GM12878 (cell line): ENCODE measurements around the gene CCDC200. TPM values are rescaled to one million over a fixed set of nuclear protein-coding genes. Genes with fewer than 3 reads are reported as not detected.

Experiments used
- ATAC-seq: fragments of 200-7000 bp; cut with Tn5 transposase; 3 replicates; pipeline ENCODE4 v1.9.1; 2020; ENCODE audit warnings: mild to moderate bottlenecking, moderate library complexity
- BruUV-seq: library from RNA; stranded (reverse); fragments of 400-500 nt; replicated peaks from 2 replicates; lab custom pipeline; 2021; lab: Mats Ljungman, UMichigan
- CTCF ChIA-PET: fragments of 300-600 bp; sonication (Branson Sonifier 250); formaldehyde crosslinking; extraction: SDS; loops from one replicate; lab custom pipeline; 2021; ENCODE audit warnings: inconsistent platforms; lab: Yijun Ruan, JAX
- POLR2A ChIA-PET: fragments of 350-600 bp; formaldehyde crosslinking; extraction: SDS; loops from one replicate; lab custom pipeline; 2021; ENCODE audit warnings: inconsistent platforms; lab: Charles Lee
- RAD21 ChIA-PET: fragments of 300-600 bp; sonication (Branson Sonifier 250); formaldehyde crosslinking; loops from one replicate; lab custom pipeline; 2023; ENCODE audit warnings: antibody characterized with exemption; ENCODE audit not compliant: unreplicated experiment; lab: Charles Lee
- SMC1A ChIA-PET: fragments of 300-600 bp; sonication (Branson Sonifier 250); formaldehyde crosslinking; loops from one replicate; lab custom pipeline; 2023; ENCODE audit not compliant: unreplicated experiment, uncharacterized antibody; lab: Charles Lee
- DNase-seq: peaks from one replicate; pipeline ENCODE4 v3.0.0-alpha.2; 2011; ENCODE audit warnings: low read depth, low spot score
- FAIRE-seq: peaks from 3 replicates; lab custom pipeline; 2011; peaks lifted over from hg19 to GRCh38; lab: Jason Lieb, UNC
- H2AFZ ChIP-seq: 2 replicates; pipeline ENCODE4 v1.6.0; 2011; ENCODE audit warnings: low read depth, low read length, control low read depth; ENCODE audit not compliant: control insufficient read depth
- H3K27ac ChIP-seq: 2 replicates; pipeline ENCODE4 v1.5.1; 2011; ENCODE audit warnings: control low read depth; ENCODE audit not compliant: control insufficient read depth, insufficient read depth
- H3K27me3 ChIP-seq, 2 experiments: replicated peaks in 1 of 2; 2 replicates each; pipeline versions ENCODE4 v1.6.0 to v1.6.1; 2011; ENCODE audit warnings: low read length in 1 of 2; ENCODE audit not compliant: control insufficient read depth in 2 of 2, insufficient read depth in 2 of 2
- H3K36me3 ChIP-seq, 2 experiments: 2 replicates each; pipeline ENCODE4 v1.5.1; 2011; ENCODE audit warnings: low read length in 1 of 2; ENCODE audit not compliant: control insufficient read depth in 2 of 2, insufficient read depth in 2 of 2
- H3K4me1 ChIP-seq: 2 replicates; pipeline ENCODE4 v1.6.1; 2011; ENCODE audit warnings: mild to moderate bottlenecking, low read length, moderate library complexity, mixed read lengths; ENCODE audit not compliant: control insufficient read depth, insufficient read depth
- H3K4me2 ChIP-seq: 2 replicates; pipeline ENCODE4 v1.6.0; 2011; ENCODE audit warnings: control low read depth; ENCODE audit not compliant: control insufficient read depth, insufficient read depth
- H3K4me3 ChIP-seq: fragments of 200-600 bp; sonication (generic); 2 replicates; pipeline ENCODE4 v1.5.1; 2016
- H3K79me2 ChIP-seq: 2 replicates; pipeline ENCODE4 v1.6.0; 2011; ENCODE audit warnings: low read length; ENCODE audit not compliant: control insufficient read depth, insufficient read depth
- H3K9ac ChIP-seq: 2 replicates; pipeline ENCODE4 v1.8.0; 2011; ENCODE audit warnings: low read length, control low read depth, mixed read lengths; ENCODE audit not compliant: control insufficient read depth, insufficient read depth
- H3K9me3 ChIP-seq: replicated peaks from 3 replicates; pipeline ENCODE4 v1.5.1; 2011; ENCODE audit warnings: mild to moderate bottlenecking, low read length; ENCODE audit not compliant: control insufficient read depth, insufficient read depth
- H4K20me1 ChIP-seq: 2 replicates; pipeline ENCODE4 v1.6.0; 2011; ENCODE audit not compliant: control insufficient read depth, insufficient read depth
- BCLAF1 ChIP-seq: fragments of 450-650 bp; IDR thresholded peaks from 2 replicates; pipeline ENCODE4 v1.6.1; 2017; ENCODE audit warnings: antibody characterized with exemption, mild to moderate bottlenecking, moderate library complexity
- BHLHE40 ChIP-seq, 2 experiments: fragments of 450-650 bp in 1 of 2; IDR thresholded peaks; 2 replicates each; pipeline ENCODE4 v1.6.1; 2011 to 2017; ENCODE audit warnings: low read depth in 2 of 2, borderline replicate concordance in 1 of 2, improper control_type of control experiment in 1 of 2, low read length in 1 of 2, mild to moderate bottlenecking in 1 of 2
- BMI1 ChIP-seq: fragments of 450-650 bp; IDR thresholded peaks from 2 replicates; pipeline ENCODE4 v1.6.1; 2016; ENCODE audit warnings: mild to moderate bottlenecking, moderate library complexity, borderline replicate concordance
- CEBPB ChIP-seq, 2 experiments: fragments of 150-350 bp in 1 of 2; IDR thresholded peaks; 2 replicates each; pipeline ENCODE4 v1.6.1; 2012 to 2014; ENCODE audit warnings: low read depth in 2 of 2, low read length in 2 of 2, borderline replicate concordance in 1 of 2, inconsistent platforms in 1 of 2
- CHD1 ChIP-seq: IDR thresholded peaks from 2 replicates; pipeline ENCODE4 v1.6.1; 2012; ENCODE audit warnings: low read depth, low read length, improper control_type of control experiment
- DPF2 ChIP-seq: fragments of 450-650 bp; IDR thresholded peaks from 2 replicates; pipeline ENCODE4 v1.6.1; 2017; ENCODE audit warnings: mild to moderate bottlenecking
- NFXL1 ChIP-seq: fragments of 450-650 bp; IDR thresholded peaks from 2 replicates; pipeline ENCODE4 v1.6.1; 2017; ENCODE audit warnings: antibody characterized with exemption, mild to moderate bottlenecking, borderline replicate concordance
- PAX8 ChIP-seq: fragments of 450-650 bp; IDR thresholded peaks from 2 replicates; pipeline ENCODE4 v1.6.1; 2017; ENCODE audit warnings: mild to moderate bottlenecking, moderate library complexity
- POLR2A ChIP-seq: IDR thresholded peaks from 2 replicates; pipeline ENCODE4 v1.6.1; 2011; ENCODE audit warnings: low read depth, mild to moderate bottlenecking, low read length
- SMAD1 ChIP-seq: fragments of 450-650 bp; IDR thresholded peaks from 2 replicates; pipeline ENCODE4 v1.6.1; 2018; ENCODE audit warnings: mild to moderate bottlenecking, low read depth; ENCODE audit not compliant: partially characterized antibody
- YBX1 ChIP-seq: fragments of 450-650 bp; IDR thresholded peaks from 2 replicates; pipeline ENCODE4 v1.6.1; 2016; ENCODE audit warnings: antibody characterized with exemption
- ZNF217 ChIP-seq: fragments of 450-650 bp; IDR thresholded peaks from 2 replicates; pipeline ENCODE4 v1.6.1; 2017; ENCODE audit warnings: antibody characterized with exemption, mild to moderate bottlenecking
- WGBS: methylation state at CpG from one replicate; pipeline ENCODE4 v1.1.6; 2016; ENCODE audit warnings: low lambda C conversion rate; ENCODE audit not compliant: insufficient replicate concordance, insufficient coverage; ENCODE audit errors: missing lambda C conversion rate; 5-methylcytosine and 5-hydroxymethylcytosine counted together
- in situ Hi-C: fragments of 300-500 bp; cut with MboI; formaldehyde crosslinking; loops from 9 replicates; pipeline ENCODE4 v1.14.3; 2018; ENCODE audit warnings: mixed read lengths
- intact Hi-C: fragments of 100-400 bp; cut with micrococcal nuclease; formaldehyde crosslinking; loops from one replicate; pipeline ENCODE4 v1.14.2; 2022; ENCODE audit not compliant: unreplicated experiment
- polyA plus RNA-seq, 11 experiments: library from polyadenylated mRNA; depleted of rRNA in 4 of 11; unstranded in 6 of 11; stranded (reverse) in 5 of 11; fragments of >200 nt; fragmentation: Nextera tagmentation in 4 of 11; fragmentation: Illumina TruSeq in 1 of 11; extraction: Ambion mirVana in 4 of 11; extraction: Trizol in 1 of 11; gene quantifications; 1 replicate in 1 of 11; 2 replicates in 10 of 11; pipeline versions ENCODE4 v1.2.1 to v1.2.3, GENCODE V29; 2011 to 2016; ENCODE audit warnings: inconsistent platforms in 2 of 11, missing spikeins in 2 of 11, low read depth in 1 of 11
- total RNA-seq, 4 experiments: library from RNA; depleted of rRNA in 3 of 4; stranded (reverse); fragments of >200 nt in 3 of 4; fragmentation: Illumina TruSeq in 1 of 4; extraction: Trizol in 1 of 4; gene quantifications; 2 replicates each; pipeline versions ENCODE4 v1.2.1 to v1.2.3, GENCODE V29; 2013 to 2021
- TF ChIP-seq, protein P1 (sequence below): fragments of 450-650 bp; IDR thresholded peaks from 2 replicates; pipeline ENCODE4 v1.6.1; 2017; ENCODE audit warnings: mild to moderate bottlenecking, low read depth, inconsistent platforms; ENCODE audit not compliant: poor library complexity, severe bottlenecking

Gene CCDC200
- total and polyA plus RNA-seq, 10 of the 15 experiments (the other 5 are each of a cell fraction or from before 2014, with no cell fraction given): 0.46 to 3.9 (median 2.7) TPM; not detected in 6

DNA sequence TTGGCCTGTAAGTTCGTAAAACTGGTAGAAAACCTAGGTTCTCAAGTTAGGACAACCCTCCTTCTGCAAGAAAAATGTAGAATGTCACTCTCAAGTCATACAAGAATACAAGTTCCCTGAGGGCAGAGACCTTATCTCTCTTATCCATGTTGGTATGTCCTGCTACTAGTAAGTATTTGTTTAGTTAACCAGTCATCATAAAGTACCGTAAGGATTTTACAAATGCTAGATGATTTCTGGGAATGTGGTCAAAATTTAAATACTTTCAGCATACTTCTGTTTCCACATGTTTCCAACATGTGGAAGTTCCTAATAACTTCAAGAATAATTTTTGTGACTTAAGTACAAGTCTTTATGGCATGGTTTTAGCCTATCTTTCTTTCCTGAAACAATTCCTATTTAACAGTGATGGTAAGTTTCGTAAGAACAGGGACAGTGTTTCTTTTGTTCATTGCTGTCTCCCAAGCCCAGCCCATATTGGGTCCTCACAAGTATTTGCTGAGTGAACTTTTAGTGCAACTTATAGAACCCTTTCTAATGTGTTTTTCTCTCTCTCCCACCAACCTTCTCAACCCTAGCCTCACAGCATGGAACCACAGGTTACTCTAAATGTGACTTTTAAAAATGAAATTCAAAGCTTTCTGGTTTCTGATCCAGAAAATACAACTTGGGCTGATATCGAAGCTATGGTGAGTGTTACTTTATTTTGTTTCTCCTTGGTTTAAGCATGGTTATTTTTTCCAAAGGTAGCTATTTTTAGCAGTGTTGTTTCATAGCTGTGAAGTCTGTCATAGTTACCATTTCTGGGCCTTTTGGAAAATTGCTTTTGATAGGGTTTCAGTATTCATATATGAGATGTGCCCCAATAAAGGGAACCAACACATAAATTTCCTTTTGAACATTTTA, 53.0 kb downstream of the CCDC200 start (continued):
- no peak for TF ChIP-seq BMI1

DNA sequence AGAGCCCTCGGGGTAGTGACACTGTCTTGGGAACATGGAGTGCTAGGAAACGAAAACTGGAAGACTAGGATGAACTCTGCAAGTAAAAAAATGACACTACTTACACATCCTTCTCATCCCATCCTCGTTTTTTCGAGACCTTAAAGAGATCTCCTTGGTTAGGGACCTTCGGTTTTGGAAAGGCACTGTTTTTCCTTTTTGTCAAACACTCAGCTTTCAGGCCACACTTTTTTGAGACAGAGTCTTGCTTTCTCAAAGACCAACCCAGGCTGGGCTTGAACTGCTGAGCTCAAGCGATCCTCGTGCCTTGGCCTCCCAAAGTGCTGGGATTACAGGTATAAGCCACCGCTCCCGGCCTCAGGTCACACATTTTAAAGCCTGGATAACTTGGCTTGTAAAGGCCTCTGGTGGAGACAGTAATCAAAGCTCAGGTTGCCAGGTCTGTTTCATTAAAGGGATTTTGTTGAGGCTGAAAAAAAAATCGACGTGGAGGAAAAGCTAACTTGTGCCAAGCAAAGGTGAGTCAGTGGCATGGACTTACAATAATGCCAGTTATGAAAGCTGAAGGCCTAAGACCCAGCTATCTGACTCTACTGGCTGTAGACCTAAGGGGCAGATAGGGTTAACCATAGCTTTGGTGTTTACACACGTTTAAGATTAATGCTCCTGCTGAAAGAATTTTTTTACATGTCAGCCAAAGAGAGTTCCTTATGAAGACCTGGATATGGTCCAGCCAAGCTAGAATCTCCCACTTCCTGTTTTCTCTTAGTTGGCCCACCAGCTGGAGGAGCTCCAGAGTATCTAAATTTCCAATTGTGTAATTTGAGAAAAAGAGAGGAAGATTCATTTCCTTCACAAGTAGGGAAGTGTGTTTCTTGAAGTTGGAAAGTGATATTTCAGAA, 56.6 kb downstream of the CCDC200 start:
- no peak for FAIRE-seq
- SMC1A ChIA-PET: interaction anchor here (0.8 to 1.7 kb wide), 13 partner anchors 22 to 174 kb away, joined by 3 to 10 read pairs (median 4); partner anchors contain the start of genes BRCA1, IFI35 and TMEM106A
- H2AFZ ChIP-seq: peak overlapping the region; percentile 80
- peak overlapping the region; percentile 96 for H3K27ac ChIP-seq
- ATAC-seq: no peak
- WGBS: 8% methylated on average over 11 of the region's 12 CpGs
- H3K4me2 ChIP-seq: peak overlapping the region; percentile 99
- peaks cover 30% of the 10 kb centered on the region for H3K79me2 ChIP-seq
- no peak for DNase-seq
- H3K9me3 ChIP-seq: no peaks in the 10 kb centered on the region
- intact Hi-C loops (loop anchor here (1.0 kb wide), 1 partner anchor 47 kb away; the partner anchor contains the start of gene BRCA1), in situ Hi-C loops (loop anchor here (5.0 kb wide), 1 partner anchor 35 kb away; no protein-coding TSS in a partner anchor)
- H3K36me3 ChIP-seq: no peaks in the 10 kb centered on the region
- H3K27me3 ChIP-seq: no peaks in the 10 kb centered on the region
- CTCF ChIA-PET: interaction anchor here (0.7 to 2.0 kb wide), 9 partner anchors 40 to 311 kb away, joined by 3 to 9 read pairs (median 3); partner anchors contain the start of genes IFI35, RPL27 and TMEM106A
- no peaks in the 10 kb centered on the region for H4K20me1 ChIP-seq
- no peaks in the 10 kb centered on the region for H3K4me1 ChIP-seq
- TSS peak; percentile 94 for BruUV-seq
- POLR2A ChIA-PET: interaction anchor here (0.5 to 1.7 kb wide), 8 partner anchors 41 to 495 kb away, joined by 3 to 17 read pairs (median 4); partner anchors contain the start of genes BRCA1, PLEKHH3 and TMEM106A
- H3K4me3 ChIP-seq: peak overlapping the region; percentile 78
- peak overlapping the region; percentile 93 for H3K9ac ChIP-seq
- RAD21 ChIA-PET: interaction anchor here (0.7 to 1.9 kb wide), 4 partner anchors 40 to 196 kb away, joined by 3 to 15 read pairs (median 6); partner anchors contain the start of gene TMEM106A
- no peak for TF ChIP-seq NFXL1
- TF ChIP-seq POLR2A: no peak
- no peak for TF ChIP-seq BCLAF1
- TF ChIP-seq SMAD1: no peak
- no peak for TF ChIP-seq CEBPB (IDR thresholded peaks at IDR 0.05; ENCODE audit: borderline replicate concordance in 1 of 2, low read depth in 2 of 2, low read length in 2 of 2)
- 0 out of 2 replicates have a peak, but pooled peaks have one; percentile 48 for TF ChIP-seq CHD1
- TF ChIP-seq YBX1: no peak
- TF ChIP-seq BHLHE40 (IDR thresholded peaks at IDR 0.05; ENCODE audit: borderline replicate concordance in 1 of 2, low read depth in 2 of 2, low read length in 1 of 2): no peak
- no peak for TF ChIP-seq DPF2
- TF ChIP-seq PAX8: 0 out of 2 replicates have a peak, but pooled peaks have one; percentile 1
- no peak for TF ChIP-seq ZNF217
- TF ChIP-seq, protein P1, sequence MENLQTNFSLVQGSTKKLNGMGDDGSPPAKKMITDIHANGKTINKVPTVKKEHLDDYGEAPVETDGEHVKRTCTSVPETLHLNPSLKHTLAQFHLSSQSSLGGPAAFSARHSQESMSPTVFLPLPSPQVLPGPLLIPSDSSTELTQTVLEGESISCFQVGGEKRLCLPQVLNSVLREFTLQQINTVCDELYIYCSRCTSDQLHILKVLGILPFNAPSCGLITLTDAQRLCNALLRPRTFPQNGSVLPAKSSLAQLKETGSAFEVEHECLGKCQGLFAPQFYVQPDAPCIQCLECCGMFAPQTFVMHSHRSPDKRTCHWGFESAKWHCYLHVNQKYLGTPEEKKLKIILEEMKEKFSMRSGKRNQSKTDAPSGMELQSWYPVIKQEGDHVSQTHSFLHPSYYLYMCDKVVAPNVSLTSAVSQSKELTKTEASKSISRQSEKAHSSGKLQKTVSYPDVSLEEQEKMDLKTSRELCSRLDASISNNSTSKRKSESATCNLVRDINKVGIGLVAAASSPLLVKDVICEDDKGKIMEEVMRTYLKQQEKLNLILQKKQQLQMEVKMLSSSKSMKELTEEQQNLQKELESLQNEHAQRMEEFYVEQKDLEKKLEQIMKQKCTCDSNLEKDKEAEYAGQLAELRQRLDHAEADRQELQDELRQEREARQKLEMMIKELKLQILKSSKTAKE: no peak
